Thoracic aorta (tissue), 2 donors: ENCODE measurements around the gene TTBK2. TPM values are rescaled to one million over a fixed set of nuclear protein-coding genes. Genes with fewer than 3 reads are reported as not detected.

ENCODE experiments used
- ATAC-seq: fragments of 150-250 bp; one replicate; pipeline ENCODE4 v1.8.0; 2017; ENCODE audit warnings: low read depth; ENCODE audit not compliant: insufficient number of reproducible peaks, low FRiP score
- DNase-seq: peaks from one replicate; pipeline ENCODE4 v3.0.0-alpha.2; 2020; ENCODE audit warnings: low spot score
- H3K27ac ChIP-seq, 2 donors: fragments of 200-600 bp; sonication (generic); 1 replicate in 1 of 2; 2 replicates in 1 of 2; pipeline ENCODE4 v1.5.1; 2016; ENCODE audit warnings: mild to moderate bottlenecking in 2 of 2, moderate library complexity in 2 of 2
- H3K27me3 ChIP-seq: fragments of 200-600 bp; sonication (generic); replicated peaks from 2 replicates; pipeline ENCODE4 v1.6.0; 2016; ENCODE audit warnings: mild to moderate bottlenecking; ENCODE audit not compliant: insufficient read depth
- H3K36me3 ChIP-seq: fragments of 200-600 bp; sonication (generic); one replicate; pipeline ENCODE4 v1.5.1; 2016
- H3K4me1 ChIP-seq, 2 donors: fragments of 200-600 bp; sonication (generic); 1 replicate in 1 of 2; 2 replicates in 1 of 2; pipeline versions ENCODE4 v1.5.1 to v1.6.0; 2016; ENCODE audit warnings: low read depth in 2 of 2, mild to moderate bottlenecking in 1 of 2; ENCODE audit not compliant: control insufficient read depth in 1 of 2
- H3K4me3 ChIP-seq: fragments of 200-600 bp; sonication (generic); 2 replicates; pipeline ENCODE4 v1.5.1; 2016; ENCODE audit warnings: mild to moderate bottlenecking
- H3K9me3 ChIP-seq: fragments of 200-600 bp; sonication (generic); 2 replicates; pipeline ENCODE4 v1.5.1; 2016
- total RNA-seq, 2 donors: library from RNA; depleted of rRNA; stranded (reverse); fragments of >200 nt; gene quantifications; one replicate each; pipeline versions ENCODE4 v1.1.0 to v1.2.3, GENCODE V29; 2016
- TF ChIP-seq, protein P1 (sequence below): fragments of 200-600 bp; sonication (generic); IDR thresholded peaks from one replicate; pipeline ENCODE4 v1.5.1; 2019; ENCODE audit warnings: antibody characterized with exemption

Gene TTBK2
- total RNA-seq, 2 donors from 2014 or later, result 22.3 to 52.4 TPM

DNA sequence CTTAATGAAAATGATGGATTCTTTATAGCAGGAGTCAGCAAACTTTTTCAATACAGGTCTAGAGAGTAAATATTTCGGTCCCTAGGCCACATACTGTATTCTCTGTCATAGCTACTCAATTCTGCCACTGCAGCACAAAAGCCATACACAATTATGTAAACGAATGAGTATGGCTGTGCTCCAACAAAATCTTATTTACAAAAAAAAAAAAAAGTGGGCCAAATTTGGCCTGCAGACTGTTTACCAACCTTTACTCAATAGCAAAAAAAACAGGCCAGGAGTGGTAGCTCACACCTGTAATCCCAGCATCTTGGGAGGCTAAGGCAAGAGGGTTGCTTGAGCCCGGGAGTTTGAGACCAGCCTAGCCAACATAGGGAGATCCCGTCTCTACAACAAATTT is 41.1 kb downstream of the TTBK2 start:
- no peak for DNase-seq
- Histone ChIP-seq H3K4me3 (no peak overlapping the region), H3K36me3 (no peaks in the 10 kb centered on the region), H3K9me3 (no peaks in the 10 kb centered on the region), H3K27me3 (no peaks in the 10 kb centered on the region), H3K27ac (no peak overlapping the region), H3K4me1 (no peaks in the 10 kb centered on the region)
- TF ChIP-seq, protein P1, sequence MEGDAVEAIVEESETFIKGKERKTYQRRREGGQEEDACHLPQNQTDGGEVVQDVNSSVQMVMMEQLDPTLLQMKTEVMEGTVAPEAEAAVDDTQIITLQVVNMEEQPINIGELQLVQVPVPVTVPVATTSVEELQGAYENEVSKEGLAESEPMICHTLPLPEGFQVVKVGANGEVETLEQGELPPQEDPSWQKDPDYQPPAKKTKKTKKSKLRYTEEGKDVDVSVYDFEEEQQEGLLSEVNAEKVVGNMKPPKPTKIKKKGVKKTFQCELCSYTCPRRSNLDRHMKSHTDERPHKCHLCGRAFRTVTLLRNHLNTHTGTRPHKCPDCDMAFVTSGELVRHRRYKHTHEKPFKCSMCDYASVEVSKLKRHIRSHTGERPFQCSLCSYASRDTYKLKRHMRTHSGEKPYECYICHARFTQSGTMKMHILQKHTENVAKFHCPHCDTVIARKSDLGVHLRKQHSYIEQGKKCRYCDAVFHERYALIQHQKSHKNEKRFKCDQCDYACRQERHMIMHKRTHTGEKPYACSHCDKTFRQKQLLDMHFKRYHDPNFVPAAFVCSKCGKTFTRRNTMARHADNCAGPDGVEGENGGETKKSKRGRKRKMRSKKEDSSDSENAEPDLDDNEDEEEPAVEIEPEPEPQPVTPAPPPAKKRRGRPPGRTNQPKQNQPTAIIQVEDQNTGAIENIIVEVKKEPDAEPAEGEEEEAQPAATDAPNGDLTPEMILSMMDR, result no peak
- ATAC-seq, result no peak

DNA sequence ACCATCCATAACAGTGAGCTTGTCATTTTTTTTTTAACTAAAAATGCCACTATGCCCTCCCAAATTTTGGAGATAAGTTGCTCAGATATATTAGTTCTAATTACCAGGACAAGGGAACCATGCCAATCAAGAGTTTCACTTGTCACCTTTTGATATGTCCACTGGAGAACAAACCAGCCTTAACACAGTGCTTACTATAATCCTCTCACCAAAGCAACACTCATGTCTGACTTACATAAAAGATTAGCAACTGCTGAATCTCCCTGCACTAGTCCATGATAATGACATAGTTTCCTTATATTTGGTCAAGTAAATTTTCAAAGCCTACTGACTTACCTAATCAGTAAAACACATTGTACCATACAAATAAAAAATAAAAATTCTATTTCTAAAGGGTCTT is 44.4 kb downstream of the TTBK2 start:
- peaks cover 0 to 6% of the 10 kb centered on the region in 2 donors for H3K4me1 ChIP-seq
- H3K9me3 ChIP-seq, result no peaks in the 10 kb centered on the region
- H3K36me3 ChIP-seq, result no peaks in the 10 kb centered on the region
- no peaks in the 10 kb centered on the region for H3K27me3 ChIP-seq
- TF ChIP-seq, protein P1, result no peak
- no peak overlapping the region for H3K27ac ChIP-seq
- ATAC-seq (no peak), DNase-seq (no peak)
- no peak overlapping the region for H3K4me3 ChIP-seq

DNA sequence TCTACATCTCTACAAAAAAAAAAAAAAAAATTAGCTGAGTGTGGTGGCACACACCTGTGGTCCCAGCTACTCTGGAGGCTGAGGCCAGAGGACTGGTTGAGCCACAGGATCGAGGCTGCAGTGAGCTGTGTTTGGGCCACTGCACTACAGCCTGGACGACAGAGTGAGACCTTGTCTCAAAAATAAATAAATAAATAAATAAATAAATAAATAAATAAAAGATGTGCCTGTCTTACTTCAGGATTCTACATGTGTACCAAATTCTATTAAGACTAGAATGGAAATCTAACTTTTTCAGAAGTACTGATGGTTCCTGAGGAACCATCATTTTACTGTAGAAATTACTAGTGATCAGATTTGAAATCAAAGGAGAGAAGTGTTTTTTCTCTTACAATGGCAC is 51.9 kb downstream of the TTBK2 start:
- Histone ChIP-seq H3K4me3 (no peak overlapping the region), H3K9me3 (no peaks in the 10 kb centered on the region), H3K27me3 (no peaks in the 10 kb centered on the region), H3K4me1 (peaks cover 0 to 11% of the 10 kb centered on the region in 2 donors), H3K27ac (no peak overlapping the region), H3K36me3 (no peaks in the 10 kb centered on the region)
- no peak for DNase-seq
- TF ChIP-seq, protein P1, result no peak
- ATAC-seq, result no peak

DNA sequence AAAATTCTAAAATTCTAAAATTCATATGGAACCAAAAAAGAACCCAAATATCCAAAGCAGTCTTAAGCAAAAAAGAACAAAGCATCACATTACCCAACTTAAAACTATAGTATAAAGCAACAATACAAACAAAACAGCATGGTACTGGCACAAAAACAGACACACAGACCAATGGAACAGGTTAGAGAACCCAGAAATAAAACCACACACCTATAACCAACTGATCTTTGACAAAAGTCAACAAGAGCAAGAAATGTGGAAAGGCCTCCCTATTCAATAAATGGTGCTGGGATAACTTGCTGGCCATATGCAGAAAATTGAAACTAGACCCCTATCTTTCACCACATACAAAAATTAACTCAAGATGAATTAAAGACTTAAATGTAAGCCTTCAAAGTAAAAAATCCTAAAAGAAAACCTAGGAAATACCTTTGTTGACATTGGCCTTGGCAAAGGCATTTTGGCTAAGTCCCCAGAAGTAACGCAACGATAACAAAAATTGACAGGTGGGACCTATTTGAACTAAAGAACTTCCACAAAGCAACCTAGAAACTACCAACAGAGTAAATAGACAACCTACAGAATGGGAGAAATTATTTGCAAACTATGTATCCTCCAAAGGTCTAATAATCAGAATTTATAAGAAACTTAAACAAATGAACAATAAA is 56.9 kb downstream of the TTBK2 start:
- TF ChIP-seq, protein P1, result no peak
- Histone ChIP-seq H3K36me3 (no peaks in the 10 kb centered on the region), H3K27ac (peak overlapping the region in 1 of 2 donors; percentile 7), H3K9me3 (no peaks in the 10 kb centered on the region), H3K27me3 (no peaks in the 10 kb centered on the region), H3K4me3 (no peak overlapping the region), H3K4me1 (peaks cover 7 to 28% of the 10 kb centered on the region in 2 donors)
- DNase-seq (no peak), ATAC-seq (no peak)

DNA sequence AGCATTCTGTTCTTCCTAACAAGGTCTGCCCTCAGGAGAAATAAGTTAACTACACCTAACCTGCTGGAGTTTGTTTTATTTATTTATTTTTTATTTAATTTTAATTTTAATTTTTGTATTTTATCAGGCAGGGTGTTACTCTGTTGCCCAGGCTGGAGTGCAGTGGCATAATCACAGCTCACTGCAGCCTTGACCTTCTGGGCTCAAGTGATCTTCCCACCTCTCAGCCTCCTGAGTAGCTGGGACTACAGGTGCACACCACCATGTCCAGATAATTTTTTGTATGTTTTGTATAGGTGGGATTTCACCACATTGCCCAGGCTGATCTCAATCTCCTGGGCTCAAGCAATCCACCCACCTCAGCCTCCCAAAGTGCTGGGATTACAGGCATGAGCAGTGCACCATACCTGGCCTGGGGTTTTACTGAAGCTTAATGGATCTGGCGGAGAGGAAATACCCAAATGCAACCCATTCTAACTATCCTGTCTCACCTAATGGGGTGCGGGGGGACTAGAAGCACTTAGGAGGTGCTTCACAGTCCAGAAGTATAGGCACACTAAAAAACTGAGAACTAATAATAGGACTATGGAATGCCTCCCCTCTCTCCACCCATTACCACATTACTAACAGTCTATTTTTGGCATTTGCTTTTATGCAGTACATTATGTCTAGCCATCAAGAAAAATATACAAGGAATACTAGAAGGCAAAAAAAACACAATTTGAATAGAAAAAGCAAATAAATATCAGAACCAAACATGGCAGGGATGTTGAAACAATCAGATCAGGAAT is 61.4 kb downstream of the TTBK2 start:
- Histone ChIP-seq H3K9me3 (no peaks in the 10 kb centered on the region), H3K36me3 (no peaks in the 10 kb centered on the region), H3K4me1 (peaks cover 10 to 32% of the 10 kb centered on the region in 2 donors), H3K27ac (peak overlapping the region; percentile 45 to 77), H3K27me3 (no peaks in the 10 kb centered on the region), H3K4me3 (no peak overlapping the region)
- ATAC-seq (no peak), DNase-seq (no peak)
- TF ChIP-seq, protein P1, result no peak
